HG02970 (cell line): ENCODE measurements around the gene SREK1.

Experiments
- ATAC-seq: cut with Tn5 transposase; IDR thresholded peaks from one replicate; pipeline ENCODE4 v1.9.1; 2021; ENCODE audit warnings: mild to moderate bottlenecking, moderate library complexity, moderate number of reproducible peaks; ENCODE audit not compliant: unreplicated experiment, low FRiP score

The SREK1 gene

GRCh38 chr5:66161356-66161755, 17.3 kb downstream of the SREK1 start:
- ATAC-seq = no peak

- no peak for ATAC-seq
Measured at GRCh38 chr5:66164044-66164790, 20.1 kb downstream of the SREK1 start.

GRCh38 chr5:66168226-66168625, 24.1 kb downstream of the SREK1 start:
- ATAC-seq = no peak

GRCh38 chr5:66169534-66169933, 25.4 kb downstream of the SREK1 start:
- no peak for ATAC-seq

GRCh38 chr5:66170195-66170919, 26.3 kb downstream of the SREK1 start:
- no peak for ATAC-seq

GRCh38 chr5:66171349-66172344, 27.5 kb downstream of the SREK1 start:
- ATAC-seq = peak; percentile 74

- no peak for ATAC-seq
Measured at GRCh38 chr5:66174338-66174737, 30.2 kb downstream of the SREK1 start.

GRCh38 chr5:66178799-66179198, 34.7 kb downstream of the SREK1 start:
- ATAC-seq = no peak

GRCh38 chr5:66179297-66180051, 35.4 kb downstream of the SREK1 start:
- ATAC-seq = no peak

- ATAC-seq = no peak
Measured at GRCh38 chr5:66180282-66181155, 36.4 kb downstream of the SREK1 start.

- ATAC-seq = no peak
Measured at GRCh38 chr5:66186108-66186507, 42.0 kb downstream of the SREK1 start.

GRCh38 chr5:66193419-66193818, 49.3 kb downstream of the SREK1 start:
- no peak for ATAC-seq

- no peak for ATAC-seq
Measured at GRCh38 chr5:66197764-66198405, 53.8 kb downstream of the SREK1 start.

- ATAC-seq = no peak
Measured at GRCh38 chr5:66198837-66199236, 54.7 kb downstream of the SREK1 start.

- no peak for ATAC-seq
Measured at GRCh38 chr5:66203531-66203930, 59.4 kb downstream of the SREK1 start.

GRCh38 chr5:66206465-66206864, 62.4 kb downstream of the SREK1 start:
- no peak for ATAC-seq

- ATAC-seq = no peak
Measured at GRCh38 chr5:66207800-66208561, 63.9 kb downstream of the SREK1 start.

GRCh38 chr5:66209350-66209749, 65.2 kb downstream of the SREK1 start:
- no peak for ATAC-seq
